HG02642 (cell line): ENCODE data around the gene TP53AIP1.
"Not testable (repeated sequence)": the region's sequence is repeated elsewhere in the genome, so short reads cannot be mapped to it uniquely, and the experiment has no call there.

Experiments
- ATAC-seq: cut with Tn5 transposase; IDR thresholded peaks from one replicate; pipeline ENCODE4 v1.9.1; 2021; ENCODE audit warnings: mild to moderate bottlenecking; ENCODE audit not compliant: unreplicated experiment, poor library complexity

Gene TP53AIP1

DNA sequence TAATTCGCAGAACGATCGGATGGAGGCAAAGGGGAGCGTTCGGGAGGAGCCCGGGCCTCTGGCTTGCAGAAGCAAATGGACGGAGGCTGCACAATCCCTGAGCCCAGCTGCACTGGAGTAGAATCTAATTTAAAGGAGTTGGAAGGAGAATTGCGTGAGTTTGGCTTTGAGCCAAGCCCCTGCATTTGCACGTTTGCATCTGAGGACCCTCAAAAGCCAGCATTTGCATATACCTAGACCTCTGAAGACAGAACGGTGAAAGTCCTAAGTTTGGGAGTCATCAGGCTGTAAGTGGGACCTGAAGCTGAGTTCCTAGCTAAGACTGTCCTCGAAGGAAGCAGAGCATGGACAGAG, 15.6 kb downstream of the TP53AIP1 start:
- ATAC-seq, result no peak

DNA sequence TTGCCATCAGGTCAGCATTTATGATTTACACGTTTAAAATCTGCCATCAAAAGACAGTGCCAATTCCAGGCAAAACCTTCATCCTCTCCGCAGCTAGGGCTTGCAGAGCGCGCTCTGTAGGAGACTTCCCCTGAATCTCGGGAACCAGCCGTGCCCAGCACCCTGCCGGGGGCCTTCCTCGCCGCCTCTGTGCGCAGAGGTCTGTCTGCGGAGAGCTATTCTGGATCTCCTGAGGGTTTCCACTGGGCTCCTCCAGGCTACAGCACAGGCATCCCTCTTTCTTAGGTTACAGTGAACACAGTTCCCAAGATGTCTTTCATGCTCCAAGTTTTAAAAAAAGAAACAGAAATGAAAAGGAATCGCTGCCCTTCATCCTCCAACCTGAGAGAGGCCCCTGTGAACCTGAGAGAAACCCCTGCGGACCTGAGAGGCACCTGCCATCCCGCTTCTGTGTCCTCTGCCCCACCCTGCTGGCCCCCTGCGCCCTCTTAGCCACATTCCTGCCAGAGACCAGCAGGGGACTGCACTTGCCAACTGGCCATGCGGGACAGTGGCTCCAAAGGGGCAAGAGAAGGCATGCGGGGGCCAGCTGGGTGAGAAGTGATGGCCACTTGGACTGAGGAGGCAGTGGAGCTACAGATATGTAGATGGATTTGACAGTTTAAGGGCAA, 16.1 kb downstream of the TP53AIP1 start:
- ATAC-seq, result no peak

DNA sequence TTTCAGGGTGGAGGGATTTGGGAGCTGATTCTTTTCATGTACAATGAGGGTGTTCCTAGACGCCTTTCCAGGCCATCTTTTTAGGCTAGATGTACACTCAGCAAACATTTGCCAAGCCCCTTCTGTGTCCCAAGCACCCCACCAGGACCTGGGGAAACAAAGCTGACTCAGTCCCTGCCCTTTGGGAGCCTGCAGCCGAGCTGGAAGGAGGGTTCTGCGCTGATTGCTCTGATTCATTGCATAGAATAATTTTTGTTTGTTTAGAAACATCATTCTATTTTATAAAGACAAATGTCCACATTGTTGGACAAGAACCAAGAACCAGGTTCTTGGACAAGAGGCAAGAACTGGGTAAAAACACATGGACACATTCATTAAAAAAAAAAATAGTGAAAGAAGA, 16.7 kb downstream of the TP53AIP1 start:
- no peak for ATAC-seq

DNA sequence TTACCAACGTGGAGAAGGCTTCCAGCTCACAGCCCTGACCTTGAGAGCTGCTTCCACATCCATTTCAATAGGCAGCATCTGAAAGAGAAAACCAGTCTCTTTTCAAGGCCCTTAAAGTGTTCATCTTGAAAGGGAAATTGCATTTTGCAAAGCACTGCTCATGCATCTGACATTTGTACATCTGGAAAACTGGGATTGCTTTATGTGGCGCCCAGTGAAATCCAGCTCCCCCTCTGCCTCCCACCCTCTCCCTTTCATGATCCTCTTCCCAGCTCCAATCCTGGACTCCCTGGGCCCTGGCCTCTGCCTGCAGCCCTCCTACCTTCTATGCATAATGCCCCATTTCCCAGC, 17.4 kb downstream of the TP53AIP1 start:
- ATAC-seq, result no peak

DNA sequence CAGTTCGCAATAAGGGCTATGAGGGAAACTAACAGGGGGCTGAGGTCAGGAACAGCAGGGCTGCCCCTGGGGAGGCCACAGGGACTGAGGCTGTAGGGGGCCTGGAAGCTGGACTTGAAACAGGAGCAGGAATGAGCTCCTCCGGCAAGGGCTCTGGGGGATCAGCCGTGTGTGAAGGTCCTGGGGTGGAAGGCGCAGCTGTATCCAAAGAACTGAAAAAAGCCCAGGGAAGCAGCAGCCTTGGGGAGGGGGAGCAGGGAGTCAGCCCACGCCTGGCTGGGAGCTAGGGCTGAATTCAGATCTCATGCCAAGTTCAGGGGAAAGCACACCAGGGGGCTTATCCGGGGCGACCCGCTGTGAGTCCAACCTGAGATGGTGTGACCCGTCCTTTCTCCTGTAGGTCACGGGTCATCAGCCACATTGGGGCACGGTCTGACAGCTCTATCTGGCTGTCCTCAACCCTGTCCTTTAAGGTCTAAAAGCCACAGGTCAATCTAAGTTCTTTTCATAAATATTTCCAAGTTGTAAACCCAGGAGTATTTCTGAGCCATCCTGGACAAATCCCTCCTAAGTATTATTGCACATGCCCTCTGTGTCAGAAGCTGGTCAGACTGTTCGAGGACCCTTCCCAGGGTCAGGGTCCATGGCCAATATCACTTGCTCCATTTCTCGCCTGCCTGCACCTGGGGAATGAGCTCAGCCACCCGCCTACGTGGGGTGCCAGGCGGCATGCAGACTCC, 18.0 kb downstream of the TP53AIP1 start:
- ATAC-seq, result no peak

DNA sequence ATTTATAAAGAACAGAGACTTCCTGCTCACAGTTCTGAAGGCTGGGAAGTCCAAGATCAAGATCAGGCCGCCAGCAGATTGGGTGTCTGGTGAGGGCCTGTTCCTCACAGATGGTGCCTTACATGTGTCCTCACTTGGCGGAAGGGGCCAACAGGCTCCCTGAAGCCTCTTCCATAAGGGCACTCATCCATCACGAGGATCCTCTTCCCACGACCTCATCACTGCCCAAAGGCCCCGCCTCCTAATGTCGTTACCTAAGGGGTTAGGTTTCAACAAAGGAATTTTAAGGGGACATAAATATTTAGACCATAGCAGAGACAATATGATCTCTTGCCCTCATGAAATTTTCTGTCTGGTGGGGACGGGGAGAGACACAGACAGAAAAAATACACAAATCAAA, 18.6 kb downstream of the TP53AIP1 start:
- ATAC-seq, result no peak

DNA sequence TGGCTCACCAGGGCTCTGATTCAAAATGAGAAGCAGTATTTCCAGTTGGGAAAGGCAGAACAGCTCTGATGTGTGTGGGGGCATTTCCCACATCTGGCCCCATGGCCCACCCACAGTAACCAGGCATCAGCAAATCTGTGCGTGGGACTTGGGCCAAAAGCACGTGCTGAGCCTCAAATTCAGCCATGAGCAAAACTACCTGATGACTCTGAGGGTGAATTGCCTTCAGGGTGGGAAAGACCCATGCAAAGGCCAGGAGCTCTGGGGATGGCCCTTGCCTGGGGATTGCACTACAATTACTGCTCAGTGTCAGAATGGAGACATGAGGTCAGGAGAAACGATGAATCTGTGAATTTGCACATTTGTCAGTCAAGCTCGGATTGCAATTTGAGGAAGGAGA, 20.9 kb downstream of the TP53AIP1 start:
- no peak for ATAC-seq

DNA sequence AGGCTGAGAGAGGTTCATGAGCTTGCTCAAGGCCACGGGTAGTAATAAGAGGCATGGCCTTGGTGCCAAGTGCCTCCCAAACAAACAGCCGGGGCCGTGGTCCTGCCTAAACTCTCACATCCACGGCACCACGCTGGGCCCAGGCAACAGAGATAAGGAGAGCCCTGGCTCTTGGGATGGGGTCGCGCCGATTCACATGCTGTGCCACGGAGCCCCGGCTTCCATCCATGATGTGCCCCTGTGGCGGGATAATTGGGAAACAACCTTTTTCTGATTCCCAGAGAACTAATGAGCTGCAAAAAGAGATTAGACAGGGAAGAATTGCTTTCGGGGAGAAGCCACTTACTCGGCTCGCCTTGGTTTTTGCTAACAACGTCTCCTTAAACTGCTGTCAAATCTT, 22.0 kb downstream of the TP53AIP1 start:
- ATAC-seq, result no peak

DNA sequence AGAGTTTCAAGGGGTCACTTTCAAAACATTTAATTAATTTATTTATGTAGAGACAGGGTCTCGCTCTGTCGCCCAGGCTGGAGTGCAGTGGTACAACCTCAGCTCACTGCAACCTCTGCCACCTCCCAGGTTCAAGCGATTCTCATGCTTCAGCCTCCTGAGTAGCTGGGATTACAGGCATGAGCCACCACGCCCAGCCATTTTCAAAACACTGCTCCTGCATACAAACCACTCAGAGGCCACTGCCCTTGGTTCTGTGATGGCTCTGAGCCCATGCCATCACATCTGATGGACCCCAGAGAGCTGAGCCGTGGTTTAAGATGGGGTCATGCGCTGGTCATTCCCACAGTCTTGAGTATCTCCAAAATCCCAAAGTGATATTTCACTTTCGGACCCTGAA, 23.0 kb downstream of the TP53AIP1 start:
- ATAC-seq, result not testable (repeated sequence)

DNA sequence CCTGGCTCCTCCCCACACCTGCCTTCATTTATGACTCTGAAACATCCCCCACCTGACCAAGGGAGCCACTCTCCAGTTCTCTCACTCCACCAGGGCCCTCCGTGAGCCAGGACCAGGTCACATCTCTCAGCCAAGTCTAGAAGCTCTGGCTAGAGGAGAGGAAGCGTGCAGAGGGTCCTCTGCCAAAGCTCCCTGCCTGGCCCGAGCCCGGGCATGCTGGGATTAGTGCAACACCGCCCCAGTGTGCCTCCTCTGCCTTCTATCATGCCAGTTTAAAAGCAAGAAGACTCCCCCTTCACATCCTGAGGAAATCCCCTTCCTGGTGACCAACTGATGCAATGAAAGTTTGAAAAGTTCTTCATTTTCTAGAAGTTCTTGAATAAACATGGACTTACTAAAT, 23.5 kb downstream of the TP53AIP1 start:
- no peak for ATAC-seq

DNA sequence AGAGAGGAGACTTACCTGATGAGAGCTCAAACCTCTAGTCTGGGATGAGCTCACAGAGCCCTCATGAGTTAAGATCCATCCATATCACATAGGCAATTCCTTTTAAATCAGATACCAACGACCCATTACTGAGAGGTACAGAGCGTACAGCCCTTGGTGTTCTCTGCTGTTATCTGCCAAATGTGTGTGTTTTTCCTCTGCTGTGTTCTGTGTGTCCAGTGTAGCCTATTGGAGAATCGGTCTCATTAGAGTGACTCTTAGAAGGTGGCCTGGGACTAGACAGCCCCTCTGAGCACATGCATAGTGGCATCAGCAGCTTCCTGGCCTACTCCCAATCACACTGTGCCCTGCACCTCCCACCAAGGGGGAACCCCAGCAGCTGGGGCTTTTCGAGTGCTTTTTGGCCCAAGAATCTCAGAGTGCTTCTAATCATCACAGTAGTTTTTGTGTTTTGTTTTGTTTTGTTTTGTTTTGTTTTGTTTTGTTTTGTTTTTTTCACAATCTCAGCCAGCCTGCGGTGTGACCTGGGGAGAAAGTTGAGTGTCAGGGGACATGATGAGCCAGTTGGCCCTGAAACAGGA, 25.4 kb downstream of the TP53AIP1 start:
- no peak for ATAC-seq

DNA sequence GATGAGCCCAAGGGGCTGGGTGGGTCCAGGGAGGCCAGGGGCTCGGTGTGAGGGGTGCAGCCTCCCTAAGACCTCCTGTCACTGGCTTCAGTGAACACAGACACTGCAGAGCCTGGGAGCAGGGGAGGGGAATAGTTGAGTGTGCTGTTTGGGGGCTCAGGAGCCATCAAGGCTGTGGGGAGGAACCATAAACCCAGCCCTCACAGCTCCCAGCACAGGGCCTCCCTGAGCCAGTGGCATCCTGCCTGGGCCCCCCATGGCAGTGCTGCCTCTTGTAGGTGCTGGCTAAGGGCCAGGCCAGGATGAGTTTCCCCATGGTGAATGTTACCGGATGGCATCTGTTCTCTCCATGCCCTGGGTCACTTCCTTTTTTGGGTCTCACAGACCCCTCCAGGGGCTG, 26.0 kb downstream of the TP53AIP1 start:
- no peak for ATAC-seq

DNA sequence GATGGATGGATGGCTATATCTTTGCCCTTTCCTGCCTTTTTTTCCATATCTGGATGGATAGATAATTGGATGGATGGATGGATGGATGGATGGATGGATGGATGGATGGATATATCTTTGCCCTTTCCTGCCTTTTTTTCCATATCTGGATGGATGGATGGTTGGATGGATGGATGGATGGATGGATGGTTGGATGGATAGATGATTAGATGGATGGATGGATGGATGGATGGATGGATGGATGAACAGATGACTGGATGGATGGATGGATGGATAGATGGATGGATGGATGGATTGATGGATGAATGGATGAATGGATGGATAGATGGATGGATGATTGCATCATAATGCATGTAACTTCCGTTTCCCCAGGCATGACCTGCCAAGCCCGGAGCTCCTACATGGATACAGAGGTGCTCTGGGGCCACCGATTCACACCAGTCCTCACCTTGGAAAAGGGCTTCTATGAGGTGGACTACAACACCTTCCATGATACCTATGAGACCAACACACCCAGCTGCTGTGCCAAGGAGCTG, 26.6 kb downstream of the TP53AIP1 start:
- no peak for ATAC-seq

DNA sequence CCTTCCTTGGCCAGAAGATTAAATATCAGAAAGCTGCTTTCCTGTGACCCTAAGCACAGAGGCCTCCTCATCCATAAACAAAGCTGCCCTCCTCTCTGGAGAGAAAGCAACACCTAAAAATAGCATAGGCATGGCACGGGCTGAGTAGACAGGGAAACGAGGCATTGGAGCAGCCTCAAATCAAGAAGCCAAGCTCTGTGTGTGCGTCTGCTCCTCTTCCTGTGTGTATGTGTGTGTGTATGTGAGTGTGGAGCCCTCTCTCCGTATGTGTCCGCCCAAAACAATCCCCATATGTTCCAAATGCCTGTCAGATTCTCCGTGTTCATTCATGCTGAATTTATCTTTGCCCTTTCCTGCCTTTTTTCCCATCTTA, 27.5 kb downstream of the TP53AIP1 start:
- ATAC-seq, result no peak

DNA sequence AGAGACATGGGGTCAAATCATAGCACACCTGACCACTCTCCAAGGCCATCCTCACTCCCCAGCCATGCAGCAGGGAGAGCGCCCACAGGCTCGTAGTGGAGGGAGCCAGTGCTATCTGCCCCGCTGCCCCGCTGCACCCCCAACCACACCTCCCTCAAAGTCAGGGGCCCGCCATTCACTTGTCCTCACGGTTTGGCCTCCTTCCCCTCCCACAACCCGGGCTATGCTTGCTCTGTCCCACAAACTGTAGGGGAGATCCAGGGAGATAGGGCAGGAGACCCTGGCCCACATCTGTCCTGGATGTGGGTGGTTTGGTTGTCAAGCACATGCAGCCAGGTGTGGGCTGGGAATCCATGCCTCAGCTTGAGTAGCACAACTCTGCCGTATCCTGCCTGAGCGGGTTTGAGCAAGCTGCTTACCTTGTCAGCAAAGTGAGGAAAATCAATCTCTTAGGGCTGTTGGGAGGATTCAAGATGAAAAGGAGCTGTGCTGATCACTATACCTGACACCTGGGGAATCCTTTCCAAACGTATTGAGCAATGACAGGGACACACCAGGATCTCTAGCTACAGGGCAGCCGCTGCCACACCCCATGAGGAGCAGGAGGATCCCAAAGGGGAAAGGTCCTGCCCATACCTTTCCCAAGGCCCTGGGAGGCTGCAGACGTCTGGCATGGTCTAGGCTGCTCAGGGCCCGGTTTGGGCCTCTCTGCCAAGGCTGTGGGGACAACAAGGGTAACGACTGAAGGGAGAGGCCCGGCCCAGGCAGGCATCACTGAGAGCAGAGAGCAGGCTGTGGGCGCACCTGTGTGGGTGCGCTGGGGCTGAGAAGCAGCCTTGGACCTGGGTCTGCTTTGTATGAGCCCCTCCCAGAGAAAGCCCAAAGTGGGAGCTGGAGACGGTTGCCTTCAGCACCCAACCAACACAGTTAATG, 28.2 kb downstream of the TP53AIP1 start:
- no peak for ATAC-seq

DNA sequence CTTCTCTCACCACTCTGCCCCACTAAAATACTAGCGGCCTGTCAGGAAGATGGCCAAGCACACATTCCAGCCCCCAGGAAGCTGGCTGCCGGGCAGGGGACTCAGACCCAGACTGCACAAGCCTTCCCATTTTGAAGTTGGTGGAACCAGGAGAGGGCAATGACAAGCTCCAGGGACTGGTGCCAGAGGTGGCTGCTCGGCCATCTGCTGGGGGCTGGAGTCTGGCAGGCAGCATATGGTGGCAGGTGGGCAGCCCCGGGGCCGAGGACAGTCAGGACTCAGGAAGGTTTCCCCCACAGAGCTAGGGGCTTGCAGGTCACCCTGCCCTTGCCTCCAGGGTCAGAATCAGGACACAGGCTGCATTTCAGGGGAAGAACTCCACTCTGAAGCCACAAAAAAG, 28.9 kb downstream of the TP53AIP1 start:
- no peak for ATAC-seq

DNA sequence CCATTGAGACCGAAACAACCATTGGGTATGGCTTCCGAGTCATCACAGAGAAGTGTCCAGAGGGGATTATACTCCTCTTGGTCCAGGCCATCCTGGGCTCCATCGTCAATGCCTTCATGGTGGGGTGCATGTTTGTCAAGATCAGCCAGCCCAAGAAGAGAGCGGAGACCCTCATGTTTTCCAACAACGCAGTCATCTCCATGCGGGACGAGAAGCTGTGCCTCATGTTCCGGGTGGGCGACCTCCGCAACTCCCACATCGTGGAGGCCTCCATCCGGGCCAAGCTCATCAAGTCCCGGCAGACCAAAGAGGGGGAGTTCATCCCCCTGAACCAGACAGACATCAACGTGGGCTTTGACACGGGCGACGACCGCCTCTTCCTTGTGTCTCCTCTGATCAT, 31.0 kb downstream of the TP53AIP1 start:
- ATAC-seq, result no peak

DNA sequence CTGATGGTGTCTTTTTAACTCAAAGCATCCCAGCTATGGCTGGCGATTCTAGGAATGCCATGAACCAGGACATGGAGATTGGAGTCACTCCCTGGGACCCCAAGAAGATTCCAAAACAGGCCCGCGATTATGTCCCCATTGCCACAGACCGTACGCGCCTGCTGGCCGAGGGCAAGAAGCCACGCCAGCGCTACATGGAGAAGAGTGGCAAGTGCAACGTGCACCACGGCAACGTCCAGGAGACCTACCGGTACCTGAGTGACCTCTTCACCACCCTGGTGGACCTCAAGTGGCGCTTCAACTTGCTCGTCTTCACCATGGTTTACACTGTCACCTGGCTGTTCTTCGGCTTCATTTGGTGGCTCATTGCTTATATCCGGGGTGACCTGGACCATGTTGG, 31.4 kb downstream of the TP53AIP1 start:
- ATAC-seq, result no peak

DNA sequence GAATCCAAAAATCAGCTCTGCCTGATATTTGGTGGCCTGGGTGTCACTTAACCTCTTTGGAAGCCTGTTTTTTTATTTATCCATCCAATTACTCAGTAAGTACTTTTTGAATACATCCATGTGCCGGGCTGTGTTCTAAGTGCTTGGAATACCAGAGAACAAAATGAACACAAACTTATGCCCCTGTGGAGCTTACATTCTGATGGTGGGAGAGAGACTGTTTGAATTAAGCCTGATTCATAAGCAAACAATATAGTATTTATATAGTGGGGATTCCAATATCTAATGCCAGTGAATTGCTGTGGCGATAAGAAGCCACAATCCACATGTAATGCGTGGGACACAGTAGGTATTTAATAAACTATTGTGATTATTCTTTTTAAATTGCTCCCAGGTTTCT, 32.1 kb downstream of the TP53AIP1 start:
- ATAC-seq, result no peak

DNA sequence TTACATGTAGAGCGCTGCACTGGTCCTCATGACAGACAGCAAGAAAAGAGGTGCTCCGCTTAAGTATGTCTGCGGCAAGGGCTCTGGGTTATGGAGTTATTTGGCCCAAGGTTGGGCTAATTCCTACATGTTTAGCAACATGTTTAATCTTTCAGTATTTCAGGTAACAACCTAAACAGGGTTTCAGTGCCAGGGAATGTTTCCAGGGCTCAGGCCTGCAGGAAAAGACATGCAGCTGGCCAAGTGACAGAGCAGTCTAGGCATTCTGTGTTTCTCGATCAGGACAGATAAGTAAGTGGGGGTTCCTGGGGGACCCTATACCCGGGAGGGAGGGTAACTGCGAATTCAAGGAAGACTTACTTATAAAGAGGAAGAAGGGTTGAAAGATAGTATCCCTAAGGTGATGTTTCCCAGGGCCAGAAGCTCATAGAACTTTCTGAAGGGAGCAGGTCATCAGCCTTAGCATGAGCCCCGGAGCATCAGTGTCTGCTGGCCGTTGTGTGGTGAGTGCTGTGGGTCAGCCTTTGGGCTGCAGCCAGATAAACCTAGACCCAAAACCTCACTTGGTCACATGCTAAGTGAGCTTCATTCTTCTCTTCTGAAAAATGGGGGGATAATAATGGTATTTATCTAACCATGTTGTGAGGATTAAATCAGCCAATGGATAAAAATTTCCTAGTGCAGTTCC, 33.1 kb downstream of the TP53AIP1 start:
- ATAC-seq, result no peak
